ENCODE data around the gene MRPL46.

Gene MRPL46

DNA sequence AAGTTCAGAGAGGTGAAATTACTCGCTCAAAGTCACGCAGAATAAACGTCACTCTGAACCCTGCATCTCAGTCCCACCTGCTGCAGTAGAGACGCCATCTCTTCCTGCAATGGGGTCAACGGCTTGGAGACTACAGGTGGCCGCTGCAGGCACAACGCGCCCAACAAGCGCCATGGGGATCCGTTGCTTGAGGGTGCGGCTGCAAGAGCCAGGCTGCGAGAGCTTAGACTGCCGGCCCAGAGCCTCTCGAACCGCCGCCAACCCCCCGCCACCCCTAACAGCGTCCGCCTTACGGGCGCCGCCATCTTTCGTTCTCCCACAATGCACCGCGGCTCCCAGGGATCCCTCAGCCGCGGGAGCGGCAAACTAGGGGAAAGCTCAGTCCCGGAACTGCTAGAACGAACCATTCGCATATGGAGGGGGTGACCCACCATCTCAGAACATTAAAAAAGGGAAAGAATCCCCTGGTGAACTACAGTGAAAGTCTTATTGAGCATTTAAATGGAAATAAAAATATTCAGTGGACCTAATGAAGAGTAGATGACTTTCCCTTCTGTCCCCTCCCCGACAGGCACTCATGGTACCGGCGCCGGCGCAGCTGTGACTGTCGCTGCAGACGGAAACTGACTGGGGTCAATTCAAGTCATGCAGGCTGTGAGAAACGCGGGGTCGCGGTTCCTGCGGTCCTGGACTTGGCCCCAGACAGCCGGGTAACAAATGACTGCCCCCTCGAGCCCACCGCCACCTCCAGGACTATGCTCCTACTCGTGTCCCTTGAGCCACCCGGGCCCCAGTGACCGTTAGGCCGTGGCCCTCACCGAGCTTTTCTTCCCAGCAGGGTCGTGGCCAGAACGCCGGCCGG, at the start of gene MRPL46, which contains the start of gene MRPS11:
MRPL46 (minus strand) TSS at position 316 of the 862 bp plus-strand sequence; CDS start at position 305, 11 bp downstream.
MRPS11 (plus strand) TSS at position 636 of the 862 bp plus-strand sequence; CDS start at position 646, 10 bp downstream.
- peak; percentile 70 to 82 for DNase-seq (ENCODE audit: low read depth in 2 of 2)

DNA sequence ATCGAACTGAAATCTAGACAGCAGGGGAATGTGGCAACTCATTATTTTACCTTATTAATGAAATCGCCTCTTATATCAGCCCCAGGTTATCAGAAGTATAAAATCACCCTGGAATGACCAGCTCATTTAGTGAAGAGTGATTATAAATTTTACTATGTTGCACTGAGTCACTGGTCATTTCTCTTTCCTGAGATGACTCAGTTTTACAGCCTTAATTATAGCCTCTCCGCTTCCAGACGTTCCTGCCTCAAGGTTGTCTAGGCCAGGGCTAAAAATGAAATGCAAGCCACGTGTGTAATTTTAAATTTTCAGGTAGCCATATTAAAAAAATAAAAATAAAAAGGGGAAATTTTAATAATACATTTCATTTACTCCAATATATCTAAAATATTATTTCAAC, 46.0 kb upstream of the MRPL46 start:
- no peak for DNase-seq (ENCODE audit: low read depth in 2 of 2)

DNA sequence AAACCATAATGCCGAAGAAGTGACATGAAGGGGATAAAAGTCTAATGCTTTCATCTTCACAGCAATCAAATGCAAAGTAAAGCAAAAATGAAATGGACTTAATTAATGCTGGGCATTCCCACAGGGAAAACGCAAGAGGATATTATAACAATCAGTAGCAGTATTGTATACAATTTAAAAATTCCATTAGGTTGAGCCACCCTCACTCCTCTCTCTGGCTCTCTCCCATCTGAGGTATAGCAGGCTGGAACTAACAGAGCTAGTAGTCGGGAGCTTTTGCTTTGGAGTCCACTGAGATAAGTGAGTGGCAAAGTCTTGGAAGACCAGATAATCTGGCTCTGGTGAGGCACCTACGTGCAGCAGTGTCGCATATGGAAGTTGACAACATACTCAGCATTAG, 45.4 kb upstream of the MRPL46 start:
- no peak for DNase-seq (ENCODE audit: low read depth in 2 of 2)

DNA sequence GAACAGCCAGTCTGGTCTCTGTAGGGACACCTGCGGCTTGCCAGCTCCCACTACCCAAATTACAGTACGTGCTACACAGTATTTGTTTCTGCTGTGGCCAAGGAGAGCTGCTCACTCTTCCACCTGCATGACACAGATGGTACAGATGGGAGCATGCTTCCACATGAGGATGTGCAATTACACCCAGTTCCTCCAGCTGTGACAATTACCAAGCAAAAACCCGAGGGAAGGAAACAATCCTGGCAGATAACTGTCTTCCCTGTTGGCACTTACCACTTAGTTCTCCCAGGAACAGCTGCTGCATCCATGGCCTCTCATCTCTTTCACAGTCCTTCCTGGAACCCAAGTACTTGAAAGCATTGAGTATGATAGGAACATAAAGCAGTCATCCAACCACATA, 44.9 kb upstream of the MRPL46 start:
- DNase-seq (ENCODE audit: low read depth in 2 of 2): no peak

DNA sequence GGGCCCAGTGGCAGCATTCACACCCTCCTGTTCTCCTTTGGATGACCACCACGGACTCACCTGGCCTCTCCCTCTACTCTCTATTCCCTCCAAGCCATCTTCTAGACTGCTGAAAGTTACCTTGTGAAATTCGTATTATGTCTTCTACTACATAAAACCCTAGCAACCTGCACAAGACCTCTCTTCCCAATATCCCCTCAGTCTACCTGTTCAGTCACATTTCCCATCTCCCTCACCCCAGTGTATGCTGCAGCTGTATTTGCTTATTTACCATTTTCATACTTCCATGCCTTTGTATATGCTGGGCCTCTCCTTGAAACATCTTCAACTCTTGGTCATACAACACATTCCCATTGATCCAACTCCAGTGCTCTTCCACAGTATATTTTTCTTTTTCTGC, 44.0 kb upstream of the MRPL46 start:
- DNase-seq (ENCODE audit: low read depth in 2 of 2): no peak

DNA sequence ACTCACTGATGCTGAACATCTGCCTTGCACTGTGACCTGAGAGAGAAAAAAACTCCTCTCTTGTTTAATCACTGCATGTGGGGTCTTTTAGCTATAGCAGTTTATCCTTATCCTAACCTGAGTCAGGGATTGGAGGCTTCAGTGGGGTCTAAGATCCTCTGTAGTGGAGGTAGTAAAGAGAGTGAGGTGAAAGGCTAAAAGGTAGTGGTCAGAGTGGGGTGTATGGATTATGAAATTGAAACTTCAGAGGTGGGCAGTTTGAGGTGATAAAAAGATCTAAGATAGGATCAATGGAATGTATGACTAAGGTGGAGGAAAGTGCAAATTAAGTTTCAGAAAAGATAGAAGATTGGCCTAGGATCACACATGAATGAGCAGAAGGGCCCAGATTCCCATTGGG, 42.8 kb upstream of the MRPL46 start:
- DNase-seq (ENCODE audit: low read depth in 2 of 2): no peak

DNA sequence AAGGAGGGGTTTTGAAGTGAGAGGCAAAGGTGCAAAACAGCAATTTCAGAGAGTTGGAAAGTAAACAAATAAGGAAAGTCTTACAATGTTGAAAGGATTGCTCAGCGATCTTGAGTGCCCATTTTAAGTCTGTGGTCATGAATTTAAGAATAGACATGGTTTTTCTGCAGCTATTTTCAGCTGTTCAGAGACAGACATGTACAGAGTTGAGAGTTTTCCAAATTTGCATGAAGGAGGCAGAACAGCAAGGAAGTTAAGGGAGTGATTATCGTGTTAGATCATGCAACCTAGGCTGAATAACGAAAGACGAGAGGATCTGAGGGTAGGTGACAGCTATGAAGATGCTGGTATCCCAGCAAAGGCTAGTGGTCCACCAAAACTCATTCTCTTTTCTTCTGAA, 42.1 kb upstream of the MRPL46 start:
- no peak for DNase-seq (ENCODE audit: low read depth in 2 of 2)

DNA sequence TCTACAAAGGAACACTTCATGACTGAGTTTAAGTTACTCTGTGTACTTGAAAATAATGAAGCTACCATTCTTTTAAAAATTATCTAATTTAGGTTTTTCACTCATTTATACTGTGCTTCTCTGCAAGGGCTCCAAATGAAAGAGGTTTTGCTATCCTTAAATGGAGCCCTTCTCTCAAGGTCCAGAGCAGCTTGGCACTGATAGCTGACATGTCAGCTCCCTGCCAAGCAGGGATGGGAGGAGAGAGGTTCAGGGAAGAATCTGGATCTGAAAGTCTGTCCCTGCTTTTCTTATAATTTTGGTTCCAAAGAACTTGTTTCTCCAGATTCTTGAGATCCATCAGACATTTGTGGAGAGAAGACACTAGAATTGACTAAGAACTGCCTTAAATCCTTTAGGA, 39.4 kb upstream of the MRPL46 start:
- DNase-seq (ENCODE audit: low read depth in 2 of 2): no peak

DNA sequence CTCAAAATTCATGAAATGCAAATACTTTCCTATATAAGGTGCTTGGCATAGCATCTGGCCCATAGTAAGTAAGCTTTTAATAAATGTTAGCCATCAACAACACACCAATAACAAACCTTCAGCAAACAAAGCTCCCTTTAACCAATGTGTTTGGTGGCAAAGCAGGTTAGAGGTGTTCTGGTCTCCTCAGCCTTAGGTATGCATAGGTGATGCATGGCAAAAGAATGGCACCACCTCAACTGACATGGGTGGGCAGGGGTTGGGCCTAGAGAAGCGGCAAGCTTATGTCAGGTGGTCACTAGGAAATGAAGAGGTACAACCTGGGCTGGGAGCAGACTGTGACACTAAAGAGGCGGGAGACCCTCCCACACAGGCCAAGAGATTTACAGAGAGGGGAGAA, 38.5 kb upstream of the MRPL46 start:
- no peak for DNase-seq (ENCODE audit: low read depth in 2 of 2)

DNA sequence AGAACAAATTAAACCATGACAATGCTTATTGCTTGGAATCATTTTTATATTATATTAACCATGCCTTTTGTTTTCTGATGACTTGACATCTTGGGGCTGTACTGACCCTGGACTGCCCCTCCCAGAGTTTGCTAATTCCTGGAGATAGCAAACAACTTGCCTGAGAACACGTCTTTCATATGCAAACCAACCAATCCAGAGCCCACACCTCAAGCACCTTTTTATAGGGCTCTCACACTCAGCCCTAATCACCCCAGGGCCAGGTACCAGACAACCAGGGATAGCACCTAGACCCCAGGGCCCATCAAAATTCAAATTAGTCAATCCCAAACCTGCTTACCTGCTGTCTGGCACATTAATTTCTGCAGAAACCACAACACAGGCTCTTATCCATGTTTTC, 37.3 kb upstream of the MRPL46 start:
- DNase-seq (ENCODE audit: low read depth in 2 of 2): no peak

DNA sequence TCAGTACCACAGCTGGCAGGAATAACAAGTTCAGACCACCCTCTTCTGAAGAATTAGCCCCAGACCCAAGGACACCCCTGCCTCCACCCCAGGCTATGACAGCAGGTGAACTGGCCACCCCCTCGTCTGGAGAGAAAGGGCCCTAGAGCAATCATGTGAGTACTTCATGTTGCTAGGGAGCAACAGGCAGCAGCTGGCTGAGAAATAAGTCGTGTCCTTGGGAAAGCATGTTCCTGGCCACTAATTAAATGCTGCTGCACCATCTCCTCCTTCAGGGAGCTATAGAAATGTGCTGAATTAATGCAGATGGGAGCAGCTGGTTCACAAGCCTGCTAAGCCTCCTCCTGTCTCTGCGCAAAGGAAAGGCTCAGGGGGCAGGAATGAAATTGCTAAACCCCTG, 31.8 kb upstream of the MRPL46 start:
- no peak for DNase-seq (ENCODE audit: low read depth in 2 of 2)

DNA sequence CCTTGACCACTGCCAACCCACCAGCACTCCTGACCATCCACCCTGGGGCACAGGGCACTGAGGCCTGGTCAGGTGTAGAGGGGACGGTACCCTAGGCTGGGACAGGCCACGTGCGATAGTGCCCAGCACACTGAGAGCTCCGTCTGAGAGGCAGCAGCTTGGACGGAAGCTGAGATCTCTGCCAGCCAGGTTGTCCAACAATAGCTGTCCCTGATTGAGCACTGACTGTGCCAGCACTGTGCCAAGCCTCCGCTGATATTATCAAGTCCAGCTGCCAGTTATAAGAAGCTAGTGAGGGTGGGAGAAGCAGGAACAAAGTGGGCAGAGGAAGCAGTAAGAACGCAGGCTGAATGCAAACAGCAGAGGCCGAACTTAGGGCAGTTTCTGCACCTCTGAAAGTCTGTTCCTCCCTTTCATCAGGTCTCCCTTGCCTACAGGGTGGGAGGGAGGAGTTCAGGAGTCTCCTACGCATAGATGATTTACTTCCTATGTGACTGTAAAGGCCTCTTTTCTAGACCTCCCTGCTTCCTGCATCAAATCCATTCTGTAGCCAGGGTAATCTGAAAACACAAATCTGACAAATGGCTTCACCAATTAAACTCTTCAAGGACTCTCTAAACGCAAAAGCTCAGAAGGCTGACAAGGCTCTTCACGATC, 30.0 kb upstream of the MRPL46 start:
- no peak for DNase-seq (ENCODE audit: low read depth in 2 of 2)

DNA sequence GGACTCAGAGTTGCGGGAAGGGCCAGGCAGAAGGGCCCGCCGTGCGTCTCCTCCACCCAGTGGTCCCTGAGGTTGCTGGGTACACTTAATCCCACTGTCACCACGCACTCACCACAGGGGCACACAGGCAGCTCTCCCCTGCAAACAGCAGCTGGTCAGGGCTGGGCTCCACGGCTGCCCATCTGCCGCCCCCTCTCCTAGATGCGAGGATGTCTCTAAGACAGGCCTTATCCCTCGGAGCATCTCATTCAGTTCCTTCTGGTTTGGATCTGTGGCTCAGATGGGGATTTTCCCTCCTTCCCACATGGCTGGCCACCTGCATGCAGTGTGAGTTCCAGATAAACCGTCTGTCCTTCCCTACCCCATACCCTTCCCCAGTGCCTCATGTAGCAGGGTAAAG, 26.7 kb upstream of the MRPL46 start:
- DNase-seq (ENCODE audit: low read depth in 2 of 2): no peak

DNA sequence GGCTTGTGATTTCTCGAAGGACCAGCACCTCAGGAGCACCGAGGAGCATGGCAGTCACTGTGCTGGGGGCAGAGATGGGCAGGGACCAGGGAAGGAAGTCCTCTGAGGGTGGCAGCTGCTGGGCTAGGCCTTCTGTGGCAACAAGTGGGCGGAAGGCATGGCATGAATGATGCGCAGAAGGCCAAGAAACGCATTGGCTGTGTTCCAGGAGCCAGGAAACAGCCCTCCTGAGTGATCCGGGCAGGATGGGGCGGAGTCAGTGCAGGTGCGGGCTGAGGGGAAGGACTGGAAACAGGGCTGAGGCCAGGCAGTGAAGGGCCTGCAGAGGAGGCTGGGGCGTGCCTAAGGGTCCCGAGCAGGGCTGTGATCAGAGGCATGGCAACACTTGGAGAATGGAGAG, 24.0 kb upstream of the MRPL46 start:
- DNase-seq (ENCODE audit: low read depth in 2 of 2): no peak

DNA sequence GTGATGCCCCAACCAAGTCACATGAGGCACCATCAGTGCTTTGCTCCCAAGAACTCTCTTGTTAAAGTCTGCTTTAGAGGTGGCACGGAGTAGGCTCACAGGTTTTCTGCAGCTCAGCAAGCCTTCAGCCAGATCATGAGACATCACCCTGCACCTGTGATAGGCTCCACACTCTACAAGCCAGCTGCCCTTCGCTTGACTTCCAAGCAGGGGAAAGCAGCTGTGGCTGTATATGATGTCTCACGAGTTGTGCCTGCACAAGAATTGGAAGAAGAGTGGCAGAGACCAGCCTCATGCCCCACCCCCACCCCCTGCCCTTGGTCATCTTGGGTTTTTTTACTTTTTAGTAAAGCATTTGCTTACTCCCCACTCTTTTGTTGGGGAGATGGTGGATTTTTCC, 22.8 kb upstream of the MRPL46 start:
- no peak for DNase-seq (ENCODE audit: low read depth in 2 of 2)

DNA sequence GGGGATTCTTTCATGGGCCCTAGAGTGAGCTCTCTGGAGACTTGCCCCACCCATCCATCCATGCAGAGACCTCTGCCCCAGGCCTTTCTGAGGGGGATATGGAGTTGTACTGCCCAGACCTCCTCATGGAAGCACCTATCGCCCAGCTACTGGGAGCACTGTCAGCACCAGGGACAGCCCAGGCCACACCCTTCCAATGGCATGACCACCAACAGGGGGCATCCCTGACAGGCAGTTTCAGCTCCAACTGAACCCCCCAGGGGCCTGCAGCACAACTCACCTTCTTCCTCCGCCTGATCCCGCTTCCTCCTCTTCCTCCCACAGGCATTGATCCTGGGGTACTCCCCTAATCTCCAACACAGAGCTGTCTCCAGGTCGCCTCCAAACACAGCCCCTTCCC, 22.1 kb upstream of the MRPL46 start:
- DNase-seq (ENCODE audit: low read depth in 2 of 2): no peak

DNA sequence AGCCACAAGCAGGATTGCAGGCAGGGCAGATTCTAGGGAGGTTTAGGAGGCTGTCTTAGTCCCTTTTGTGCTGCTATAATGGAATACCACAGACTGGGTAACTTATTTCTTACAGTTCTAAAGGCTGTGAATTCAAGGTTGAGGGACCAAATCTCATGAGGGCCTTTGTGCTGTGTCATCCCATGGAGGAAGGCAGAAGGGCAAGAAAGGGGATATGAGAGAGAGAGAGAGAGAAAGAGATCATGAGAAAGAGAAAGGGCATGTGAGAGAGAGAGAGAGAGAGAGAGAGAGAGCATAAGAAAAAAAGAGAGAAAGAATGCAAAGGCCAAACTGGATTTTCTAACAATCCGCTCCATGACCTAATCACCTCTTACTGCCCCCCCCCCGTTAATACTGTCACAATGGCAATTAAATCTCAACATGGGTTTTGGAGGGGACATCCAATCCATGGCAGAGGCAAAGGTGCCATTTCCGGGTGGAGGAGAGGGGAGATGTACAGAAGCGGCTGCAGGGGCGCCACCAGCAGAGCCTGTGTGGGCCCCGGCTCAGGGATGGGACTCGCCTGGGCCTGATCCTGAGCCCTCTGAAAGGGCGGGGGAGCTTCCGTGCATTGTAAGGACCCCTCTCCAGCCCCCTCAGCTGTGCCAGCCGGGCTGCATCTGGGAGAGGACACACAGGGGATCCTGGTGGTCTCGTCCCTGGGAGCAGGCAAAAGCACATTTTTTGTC, 20.8 kb upstream of the MRPL46 start:
- DNase-seq (ENCODE audit: low read depth in 2 of 2): no peak

DNA sequence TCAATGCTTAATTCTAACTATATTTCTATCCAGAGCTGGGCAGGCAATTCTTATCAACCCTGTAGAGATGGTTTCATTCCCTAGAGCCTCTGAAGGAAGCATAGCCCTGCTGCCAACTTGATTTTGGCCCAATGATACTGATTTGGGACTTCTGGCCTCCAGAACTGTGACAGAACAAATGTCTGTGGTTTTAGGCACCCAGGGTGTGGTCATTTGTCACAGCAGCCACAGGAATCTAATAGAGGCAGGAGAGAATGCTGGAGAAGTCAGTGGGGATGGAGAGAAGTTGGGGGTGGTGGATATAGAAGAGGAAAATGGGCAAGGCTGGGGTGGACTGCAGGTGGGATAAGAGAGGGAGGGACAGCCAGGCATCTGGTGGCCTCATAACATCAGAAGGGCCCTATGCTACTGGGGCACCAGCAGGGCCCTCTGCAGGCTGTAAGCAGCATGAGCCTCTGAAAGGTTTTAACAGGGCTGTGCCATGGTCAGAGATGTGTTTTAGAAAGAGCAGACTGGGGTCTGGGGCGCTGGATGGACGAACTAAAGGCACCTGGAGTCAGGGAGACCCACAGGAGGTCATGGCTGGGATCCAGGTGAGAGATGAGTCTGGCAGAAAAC, 20.1 kb upstream of the MRPL46 start:
- no peak for DNase-seq (ENCODE audit: low read depth in 2 of 2)

DNA sequence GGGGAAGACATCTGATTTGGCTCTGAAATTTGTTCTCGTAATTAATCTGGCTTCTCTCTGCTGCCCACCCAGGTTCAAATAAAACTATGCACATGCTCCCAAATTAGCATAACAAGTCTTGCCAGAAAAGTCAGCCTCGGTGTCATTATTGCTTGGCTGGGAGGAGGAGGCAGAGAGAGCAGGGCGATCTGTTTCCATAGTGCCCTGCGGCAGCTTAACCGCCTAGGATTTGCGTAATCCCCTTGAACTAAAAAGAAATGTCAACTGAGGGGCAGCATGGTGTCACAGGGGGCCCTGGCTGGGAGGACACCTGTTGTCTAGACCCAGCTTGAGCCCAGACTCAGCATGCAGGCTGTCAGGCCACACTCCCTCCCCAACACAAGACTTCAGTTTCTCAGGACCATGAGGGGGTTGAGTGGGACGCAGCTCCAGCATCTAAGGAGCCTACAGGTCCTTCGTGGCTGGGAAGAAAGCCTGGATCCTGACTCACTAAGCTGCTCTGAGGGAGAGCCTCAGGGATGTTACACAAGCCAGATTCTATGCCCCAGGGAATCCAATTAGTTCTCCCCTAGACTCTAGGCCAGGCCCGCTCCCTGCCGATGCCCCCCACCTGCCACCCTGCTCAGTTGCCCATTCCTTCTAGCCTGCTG, 17.6 kb upstream of the MRPL46 start:
- DNase-seq (ENCODE audit: low read depth in 2 of 2): no peak

DNA sequence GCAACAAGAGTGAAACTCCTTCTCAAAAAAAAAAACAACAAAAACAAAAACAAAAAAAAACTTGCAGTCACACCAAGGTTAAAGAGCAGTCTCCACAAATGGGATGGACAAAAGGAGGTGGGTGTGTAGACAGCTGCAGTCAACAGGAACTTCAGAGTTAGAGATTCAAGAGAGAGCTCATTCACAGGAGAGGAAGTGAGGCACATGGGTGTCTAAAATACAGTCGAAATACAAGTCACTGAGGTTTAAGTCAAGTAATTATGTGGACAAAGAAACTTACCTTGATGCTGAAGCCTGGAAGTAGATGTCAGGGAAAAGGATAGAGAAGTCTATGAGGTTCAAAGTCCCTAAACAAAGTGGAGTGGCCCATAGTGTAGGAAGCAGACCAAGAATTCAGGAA, 15.1 kb upstream of the MRPL46 start:
- DNase-seq (ENCODE audit: low read depth in 2 of 2): no peak

DNA sequence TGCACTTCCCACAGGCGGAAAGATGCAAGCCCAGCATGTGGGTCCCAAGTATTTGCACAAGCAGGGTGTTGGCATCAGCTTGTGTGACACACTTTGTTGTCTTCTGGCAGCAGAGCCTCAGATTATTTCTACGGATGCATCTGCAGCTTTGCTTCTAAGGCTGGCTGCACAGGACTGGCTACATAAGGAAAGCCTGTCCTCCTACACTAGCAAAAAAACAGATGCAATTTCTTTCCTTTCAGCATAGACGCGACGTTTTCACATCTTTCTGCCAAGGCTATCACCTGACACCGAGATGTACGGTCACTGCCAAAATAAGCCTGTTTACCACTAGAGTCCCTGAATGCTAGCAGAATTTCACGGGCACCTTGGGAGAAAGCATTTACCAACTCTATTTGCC, 13.8 kb upstream of the MRPL46 start:
- no peak for DNase-seq (ENCODE audit: low read depth in 2 of 2)

DNA sequence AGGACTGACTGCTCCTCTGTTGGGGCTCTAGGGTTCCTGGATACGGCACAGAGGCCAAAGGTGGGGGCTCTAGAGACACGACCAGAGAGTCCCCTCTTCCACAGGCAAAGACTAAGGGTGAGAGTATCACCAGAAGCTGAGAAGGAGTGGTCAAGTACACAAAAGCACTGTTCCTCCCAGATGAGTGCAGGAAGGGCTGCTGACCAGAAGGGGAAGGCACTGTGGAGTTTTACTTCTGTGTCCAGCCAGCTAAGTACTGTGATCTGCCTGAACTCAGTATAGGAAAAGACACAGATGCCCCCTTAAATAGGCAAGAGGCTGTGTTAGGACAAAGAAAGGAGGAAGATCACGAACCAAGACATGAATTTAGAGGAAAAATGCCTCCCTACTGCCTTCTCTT, 12.0 kb upstream of the MRPL46 start:
- no peak for DNase-seq (ENCODE audit: low read depth in 2 of 2)

All from stimulated activated CD8-positive, alpha-beta memory T cell treated with anti-CD3 and anti-CD28 coated beads, Interleukin-2, amount 100 ng/mL, for 1 hour (primary cell).